Spleen (tissue), 7 donors: ENCODE measurements around the gene NAA40.

Experiments
- POLR2A ChIP-seq, 3 donors: fragments of 450-650 bp; IDR thresholded peaks; one replicate each; pipeline ENCODE4 v1.5.1; 2017; ENCODE audit warnings: antibody characterized with exemption in 3 of 3, mild to moderate bottlenecking in 1 of 3
- POLR2AphosphoS5 ChIP-seq, 3 donors: sonication (generic); formaldehyde crosslinking; IDR thresholded peaks; one replicate each; pipeline ENCODE4 v1.5.1; 2017; ENCODE audit warnings: antibody characterized with exemption in 3 of 3
- TF ChIP-seq, protein P1 (sequence below), 11 experiments: fragments of 200-600 bp in 7 of 11; fragments of 450-650 bp in 4 of 11; sonication (generic) in 4 of 11; IDR thresholded peaks in 8 of 11; conservative IDR thresholded peaks in 3 of 11; 1 replicate in 7 of 11; 2 replicates in 4 of 11; pipeline versions ENCODE4 v1.4.0 to v1.8.0; 2016 to 2021; ENCODE audit warnings: antibody characterized with exemption in 11 of 11, inconsistent platforms in 4 of 11, mild to moderate bottlenecking in 1 of 11
- donor health status: DM: no; HTN: no; CAD: no; lungs with moderate emphysema.
- donor health status: DM: no; HTN: no; CAD: no.
- donor health status: DM: no; HTN: no; CAD: no.

DNA sequence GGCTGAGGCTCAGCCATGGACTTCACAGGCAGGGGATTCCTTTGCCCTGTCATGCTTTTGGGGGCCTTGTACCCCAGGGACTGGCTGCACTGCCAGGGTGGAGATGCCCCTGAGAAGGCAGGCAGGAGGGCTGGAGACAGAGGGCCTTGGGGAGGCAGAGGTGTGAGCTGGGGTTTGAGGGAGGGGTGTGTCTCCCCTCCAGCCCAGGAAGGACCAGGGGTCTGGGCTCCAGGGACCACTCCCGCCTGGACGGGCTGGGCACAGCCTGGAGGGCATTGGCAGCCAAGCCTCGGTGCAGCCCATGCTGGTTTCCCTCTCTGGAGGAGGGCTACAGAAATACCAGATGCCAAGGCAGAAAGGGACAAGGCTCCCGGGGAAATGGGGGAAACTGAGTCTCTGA, 66.9 kb downstream of the NAA40 start:
- TF ChIP-seq, protein P1, sequence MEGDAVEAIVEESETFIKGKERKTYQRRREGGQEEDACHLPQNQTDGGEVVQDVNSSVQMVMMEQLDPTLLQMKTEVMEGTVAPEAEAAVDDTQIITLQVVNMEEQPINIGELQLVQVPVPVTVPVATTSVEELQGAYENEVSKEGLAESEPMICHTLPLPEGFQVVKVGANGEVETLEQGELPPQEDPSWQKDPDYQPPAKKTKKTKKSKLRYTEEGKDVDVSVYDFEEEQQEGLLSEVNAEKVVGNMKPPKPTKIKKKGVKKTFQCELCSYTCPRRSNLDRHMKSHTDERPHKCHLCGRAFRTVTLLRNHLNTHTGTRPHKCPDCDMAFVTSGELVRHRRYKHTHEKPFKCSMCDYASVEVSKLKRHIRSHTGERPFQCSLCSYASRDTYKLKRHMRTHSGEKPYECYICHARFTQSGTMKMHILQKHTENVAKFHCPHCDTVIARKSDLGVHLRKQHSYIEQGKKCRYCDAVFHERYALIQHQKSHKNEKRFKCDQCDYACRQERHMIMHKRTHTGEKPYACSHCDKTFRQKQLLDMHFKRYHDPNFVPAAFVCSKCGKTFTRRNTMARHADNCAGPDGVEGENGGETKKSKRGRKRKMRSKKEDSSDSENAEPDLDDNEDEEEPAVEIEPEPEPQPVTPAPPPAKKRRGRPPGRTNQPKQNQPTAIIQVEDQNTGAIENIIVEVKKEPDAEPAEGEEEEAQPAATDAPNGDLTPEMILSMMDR (IDR thresholded peaks at IDR 0.05 in 8 of 11, conservative IDR thresholded peaks at IDR 0.05 in 3 of 11) = no peak
- TF ChIP-seq POLR2AphosphoS5 (IDR thresholded peaks at IDR 0.05) = no peak
- TF ChIP-seq POLR2A (IDR thresholded peaks at IDR 0.05) = no peak
